ENCODE results near the gene ERFL.
"Not testable (repeated sequence)": the region's sequence is repeated elsewhere in the genome, so short reads cannot be mapped to it uniquely, and the experiment has no call there.

The ERFL gene

GRCh38 chr19:41879670-41880328 lies 48.5 kb downstream of the ERFL start:
- in situ Hi-C loops (cut with MboI; ENCODE audit: low sequenced_read_pairs), result no loop called here

GRCh38 chr19:41879080-41879479 lies 49.2 kb downstream of the ERFL start:
- in situ Hi-C loops (cut with MboI; ENCODE audit: low sequenced_read_pairs), result no loop called here

- in situ Hi-C loops (cut with MboI; ENCODE audit: low sequenced_read_pairs), result no loop called here
Observed at GRCh38 chr19:41877916-41878905, 50.0 kb downstream of the ERFL start.

GRCh38 chr19:41876847-41877832 lies 51.1 kb downstream of the ERFL start, which contains the start of gene CD79A:
TSS of gene CD79A (plus strand) at chr19:41877279. CDS start at chr19:41877305, 26 bp downstream.
- in situ Hi-C loops (cut with MboI; ENCODE audit: low sequenced_read_pairs), result no loop called here

- in situ Hi-C loops (cut with MboI; ENCODE audit: low sequenced_read_pairs), result not testable (repeated sequence)
Observed at GRCh38 chr19:41875973-41876372, 52.3 kb downstream of the ERFL start.

- in situ Hi-C loops (cut with MboI; ENCODE audit: low sequenced_read_pairs), result no loop called here
Observed at GRCh38 chr19:41872775-41873647, 55.2 kb downstream of the ERFL start.

- in situ Hi-C loops (cut with MboI; ENCODE audit: low sequenced_read_pairs), result no loop called here
Observed at GRCh38 chr19:41872384-41872774, 55.9 kb downstream of the ERFL start.

GRCh38 chr19:41871573-41872383 lies 56.5 kb downstream of the ERFL start:
- in situ Hi-C loops (cut with MboI; ENCODE audit: low sequenced_read_pairs), result no loop called here

GRCh38 chr19:41870401-41870873 lies 57.8 kb downstream of the ERFL start:
- in situ Hi-C loops (cut with MboI; ENCODE audit: low sequenced_read_pairs), result no loop called here

- in situ Hi-C loops (cut with MboI; ENCODE audit: low sequenced_read_pairs), result no loop called here
Observed at GRCh38 chr19:41869374-41869955, 58.8 kb downstream of the ERFL start.

GRCh38 chr19:41868989-41869300 lies 59.3 kb downstream of the ERFL start:
- in situ Hi-C loops (cut with MboI; ENCODE audit: low sequenced_read_pairs), result no loop called here

GRCh38 chr19:41868120-41868988 lies 59.9 kb downstream of the ERFL start:
- in situ Hi-C loops (cut with MboI; ENCODE audit: low sequenced_read_pairs), result no loop called here

- in situ Hi-C loops (cut with MboI; ENCODE audit: low sequenced_read_pairs), result no loop called here
Observed at GRCh38 chr19:41866284-41866683, 62.0 kb downstream of the ERFL start.

GRCh38 chr19:41864374-41864773 lies 63.9 kb downstream of the ERFL start:
- in situ Hi-C loops (cut with MboI; ENCODE audit: low sequenced_read_pairs), result no loop called here

GRCh38 chr19:41863209-41863931 lies 64.9 kb downstream of the ERFL start:
- in situ Hi-C loops (cut with MboI; ENCODE audit: low sequenced_read_pairs), result no loop called here

- in situ Hi-C loops (cut with MboI; ENCODE audit: low sequenced_read_pairs), result no loop called here
Observed at GRCh38 chr19:41862445-41862986, 65.7 kb downstream of the ERFL start.

GRCh38 chr19:41861846-41862245 lies 66.4 kb downstream of the ERFL start:
- in situ Hi-C loops (cut with MboI; ENCODE audit: low sequenced_read_pairs), result no loop called here

Measured in hTERT RPE-1 (cell line).